Activated T-helper 9 cell treated with anti-CD3 and anti-CD28 coated beads, Interleukin-2, amount 50 U/mL, for 16 hours (primary cell): Measurements from ENCODE around the gene CITED1.
"Not testable (repeated sequence)": the region's sequence is repeated elsewhere in the genome, so short reads cannot be mapped to it uniquely, and the experiment has no call there.

ENCODE experiments used
- DNase-seq: peaks from one replicate; pipeline ENCODE4 v3.0.0-alpha.2; 2020; ENCODE audit warnings: low read depth

Gene CITED1, protein sequence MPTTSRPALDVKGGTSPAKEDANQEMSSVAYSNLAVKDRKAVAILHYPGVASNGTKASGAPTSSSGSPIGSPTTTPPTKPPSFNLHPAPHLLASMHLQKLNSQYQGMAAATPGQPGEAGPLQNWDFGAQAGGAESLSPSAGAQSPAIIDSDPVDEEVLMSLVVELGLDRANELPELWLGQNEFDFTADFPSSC

DNA sequence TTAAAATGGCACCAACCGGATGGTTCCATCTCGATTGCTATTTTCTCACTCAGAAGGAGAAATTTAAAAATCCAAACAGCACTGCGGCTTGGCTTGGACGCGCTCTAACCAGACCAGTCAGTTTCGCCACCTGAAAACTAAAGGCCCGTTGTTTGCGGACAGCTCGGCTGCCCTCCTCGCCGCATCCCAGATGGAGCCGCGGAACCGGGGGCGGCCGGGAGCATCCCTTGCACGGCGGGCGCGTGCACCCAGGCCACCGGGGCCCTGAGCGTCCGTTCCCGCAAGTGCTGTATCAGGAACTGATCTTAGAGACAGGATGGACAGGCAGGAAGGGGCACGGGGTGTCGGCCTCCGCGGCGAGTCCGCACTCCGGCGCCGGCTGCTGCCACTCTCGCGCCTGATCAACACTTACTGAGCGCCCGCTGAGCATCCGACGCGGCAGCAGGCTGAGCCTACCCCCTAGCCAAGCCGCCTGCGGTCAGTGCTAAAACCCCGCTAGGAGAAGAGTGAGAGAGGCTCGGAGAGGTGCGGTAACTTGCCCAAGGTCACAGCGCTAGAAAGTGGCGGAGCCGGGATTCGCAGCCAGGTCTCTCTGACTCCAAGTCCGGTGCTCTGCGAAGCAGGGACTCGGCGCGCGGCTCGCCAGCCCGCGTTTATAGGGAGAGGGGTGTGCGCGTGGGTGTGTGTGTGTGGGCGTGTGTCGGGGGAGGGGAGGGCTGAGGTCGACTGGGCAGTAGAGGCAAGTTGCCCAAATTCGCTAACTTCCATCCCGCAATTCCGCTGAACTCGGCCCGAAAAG, at the start of gene CITED1:
TSS of gene CITED1 (minus strand) at position 629 of the 799 bp plus-strand sequence. CDS start 3,045 bp downstream, outside the sequence.
- no peak for DNase-seq

DNA sequence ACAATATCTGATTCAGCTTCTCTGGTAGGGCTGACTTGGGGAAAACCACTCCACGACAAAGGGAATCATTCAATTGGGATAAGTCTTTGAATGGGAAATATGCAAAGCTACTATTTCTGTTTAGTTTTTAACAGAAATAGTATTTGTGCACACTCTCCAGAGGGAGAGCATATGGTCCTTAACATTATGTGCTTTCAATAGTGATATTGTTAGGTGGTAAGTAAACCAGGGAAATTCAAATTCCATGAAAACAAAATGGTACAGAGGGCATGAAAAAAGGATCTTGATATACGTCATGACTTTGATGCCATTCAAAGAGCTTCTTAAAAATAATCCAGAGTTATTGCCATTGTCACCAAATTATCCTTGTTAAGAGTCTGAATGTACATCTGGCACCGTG, 47.1 kb upstream of the CITED1 start:
- DNase-seq, result no peak

DNA sequence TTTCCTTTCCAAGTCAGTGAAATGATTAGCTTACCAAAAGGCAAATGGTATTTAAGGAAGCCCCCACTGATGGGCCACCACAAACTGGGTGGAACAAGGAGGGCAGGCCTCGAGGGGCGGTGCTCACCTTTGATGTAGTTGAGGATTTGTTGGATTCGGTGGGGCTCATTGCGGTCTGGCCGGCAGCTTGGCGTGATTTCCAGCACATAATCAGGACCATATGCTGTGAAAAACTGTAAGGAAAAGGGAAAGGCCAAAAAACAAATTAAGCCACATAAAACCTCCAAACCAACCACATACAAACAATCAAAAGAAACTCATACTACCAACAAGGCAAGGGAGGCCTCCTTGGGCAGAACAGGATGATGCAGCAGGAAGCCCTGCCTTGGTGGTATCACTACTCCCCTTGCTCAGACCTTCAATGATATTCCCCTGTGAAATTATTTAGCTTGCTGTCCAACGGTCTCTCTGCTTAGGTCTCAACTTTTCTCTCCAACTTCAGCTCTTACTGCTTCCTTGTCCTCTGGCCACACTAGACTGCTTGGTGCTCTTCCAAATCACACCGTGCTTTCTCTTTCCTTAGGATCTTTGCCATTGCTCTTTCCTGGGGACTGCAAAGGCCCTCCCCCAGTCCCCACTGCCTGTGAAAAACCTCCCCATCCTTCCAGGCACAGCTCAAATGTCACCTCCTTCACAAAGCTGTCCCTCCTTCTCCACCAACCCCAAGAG, 46.1 kb upstream of the CITED1 start:
- no peak for DNase-seq

DNA sequence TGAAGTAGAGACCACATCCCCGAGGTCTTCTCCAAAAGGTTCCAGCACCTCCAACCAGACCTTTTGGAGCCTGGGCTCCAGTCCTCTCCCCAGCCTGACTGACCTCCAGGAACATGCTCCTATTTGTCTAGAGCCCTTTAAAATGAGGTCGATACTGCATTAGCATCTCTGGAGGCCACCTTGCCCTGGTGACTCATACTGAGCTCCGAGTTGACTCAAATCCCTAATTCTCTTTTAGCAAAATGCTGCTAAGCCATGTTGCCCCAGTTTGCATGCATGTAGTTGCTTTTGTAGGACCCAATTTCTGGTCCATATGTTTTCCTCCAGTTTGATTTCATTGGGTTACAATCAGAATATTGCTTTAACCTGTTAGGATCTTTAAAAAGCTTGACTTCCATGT, 43.5 kb upstream of the CITED1 start:
- DNase-seq, result no peak

DNA sequence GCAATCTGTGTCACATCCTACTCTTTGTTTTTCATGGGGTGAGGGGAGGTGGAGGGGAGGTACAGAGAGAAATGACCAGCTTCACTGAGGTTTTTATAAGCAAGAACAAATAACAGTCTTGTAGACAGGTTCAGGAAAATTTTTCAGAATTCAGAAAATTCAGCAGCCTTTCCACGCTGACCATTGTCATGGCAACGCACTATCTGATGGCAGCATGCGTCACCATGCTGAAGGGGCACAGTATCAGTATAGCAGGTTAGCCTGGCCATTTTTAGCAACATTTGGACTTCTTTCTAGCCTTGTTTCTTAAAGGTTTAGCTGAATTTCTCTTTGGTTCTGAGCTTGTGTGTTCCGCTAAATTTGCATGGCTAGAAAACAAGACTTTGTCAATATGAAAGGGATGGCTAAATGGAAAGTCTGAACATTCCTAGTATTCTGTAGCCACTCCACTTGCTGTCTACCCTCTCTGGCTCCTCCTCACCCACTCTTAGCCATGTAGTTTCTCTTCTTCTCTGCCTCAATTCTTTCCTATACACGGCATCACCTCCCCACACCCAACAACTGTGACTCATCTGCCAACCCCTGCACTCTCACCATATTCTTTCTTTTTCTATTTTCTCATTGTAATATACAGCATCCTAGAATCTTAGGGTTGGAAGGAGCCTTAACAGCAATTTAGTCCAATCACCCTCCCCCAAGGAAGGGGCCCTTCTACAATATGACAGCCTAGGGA, 42.7 kb upstream of the CITED1 start:
- no peak for DNase-seq

DNA sequence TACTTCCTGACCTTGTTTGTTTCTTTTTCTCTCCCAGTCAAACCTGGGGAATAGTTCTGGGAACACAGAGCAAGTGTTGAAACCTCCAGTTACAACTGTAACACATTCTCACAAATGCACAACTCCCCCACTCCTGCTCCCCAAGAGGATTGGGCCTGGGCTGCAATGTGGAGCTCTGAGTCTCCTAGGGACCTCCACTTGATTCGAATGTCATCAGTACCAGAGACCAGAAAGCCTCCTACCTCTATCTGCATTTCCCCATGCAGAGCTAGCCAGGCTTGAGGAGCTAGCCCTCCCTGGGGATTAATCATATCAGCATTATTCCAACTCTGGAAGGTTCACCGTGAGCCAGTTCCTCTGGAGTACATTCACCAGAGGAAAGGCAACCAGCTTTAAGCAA, 41.7 kb upstream of the CITED1 start:
- DNase-seq, result no peak

DNA sequence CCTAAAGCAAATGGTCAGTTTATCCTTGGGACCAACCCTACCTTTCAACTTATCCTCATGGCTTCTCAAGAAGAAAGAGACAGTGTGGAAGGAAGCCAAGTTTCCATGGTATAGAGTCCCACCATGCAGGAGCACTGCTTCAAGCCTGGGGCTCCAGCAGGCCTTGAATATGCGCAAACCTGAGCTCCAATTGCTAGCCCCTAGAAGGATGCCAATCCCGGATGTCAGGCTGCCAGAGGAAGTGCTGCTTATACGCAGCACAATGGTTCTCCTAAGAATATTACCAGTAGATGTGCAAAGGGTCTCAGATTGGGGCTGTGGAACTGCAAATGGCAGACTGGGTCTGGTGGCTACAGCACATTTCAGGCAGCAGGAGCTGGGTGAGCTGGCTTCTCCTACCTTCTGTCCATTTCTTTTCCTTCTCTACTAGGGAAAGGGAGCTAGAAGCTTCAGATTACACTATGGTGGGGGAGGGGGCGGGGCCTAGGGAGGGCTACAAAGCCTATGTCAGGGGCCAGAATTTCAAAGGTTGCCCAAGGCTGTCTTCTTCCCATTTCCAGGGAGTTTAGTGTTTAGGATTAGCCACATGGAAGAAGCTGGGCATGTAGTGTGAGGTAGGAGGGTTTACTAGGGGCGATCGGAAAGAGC, 40.7 kb upstream of the CITED1 start:
- DNase-seq, result no peak

DNA sequence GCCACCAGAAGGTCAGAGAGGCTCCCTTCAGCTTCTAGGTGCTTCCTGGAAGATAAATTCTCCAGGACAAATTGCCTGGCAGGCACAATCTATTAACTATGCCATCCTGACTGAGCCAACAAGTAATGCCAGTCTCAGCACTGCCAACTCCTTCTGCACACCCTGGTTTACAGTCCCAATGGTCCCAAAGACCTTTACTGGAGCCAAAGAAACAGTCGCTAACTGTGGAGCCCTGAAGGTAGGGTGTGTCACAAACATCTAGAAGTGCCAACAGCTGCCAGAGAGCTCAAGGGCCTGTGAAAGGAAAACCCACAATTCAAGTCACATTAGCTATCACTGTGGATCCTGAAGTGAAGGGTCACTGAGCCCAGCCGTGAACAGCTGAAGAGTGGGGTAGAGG, 34.9 kb upstream of the CITED1 start:
- no peak for DNase-seq

DNA sequence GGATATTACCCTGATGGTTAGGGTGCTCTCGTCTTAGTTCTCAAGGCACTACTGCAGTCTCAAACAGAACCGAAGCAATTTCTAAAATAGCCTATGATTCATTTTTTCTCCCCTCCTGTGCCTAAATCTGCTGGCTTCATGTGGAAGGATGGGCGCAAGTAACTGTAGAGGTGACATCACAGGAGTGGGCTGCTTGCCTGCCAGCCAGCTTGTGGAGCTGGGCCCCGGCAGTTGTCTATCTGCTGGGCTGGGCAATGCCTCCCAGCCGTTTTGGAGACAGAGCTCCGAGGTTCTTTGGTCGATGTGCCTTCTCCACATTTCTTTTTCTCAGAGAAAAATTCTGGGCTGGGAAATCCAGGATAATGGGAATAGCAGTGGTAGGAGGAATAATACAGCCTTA, 34.3 kb upstream of the CITED1 start:
- DNase-seq, result no peak

DNA sequence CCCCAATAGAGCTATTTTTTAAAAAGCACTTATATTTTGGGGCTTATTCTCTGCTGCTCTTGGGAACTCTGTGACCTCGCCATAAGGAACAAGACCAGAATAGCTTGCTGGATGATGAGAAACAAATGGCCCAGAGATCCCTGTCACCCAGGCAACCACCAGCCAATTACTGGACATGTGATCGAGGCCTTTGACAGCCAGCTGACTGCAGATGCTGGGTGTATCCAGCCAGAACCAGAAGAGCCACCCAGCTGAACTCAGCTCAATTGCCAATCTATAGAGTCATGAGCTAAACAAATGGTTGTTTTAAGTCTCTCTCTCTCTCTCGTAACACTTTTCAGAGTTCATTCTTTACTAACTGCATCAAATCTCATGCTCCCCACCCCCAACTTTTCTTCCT, 24.4 kb upstream of the CITED1 start:
- DNase-seq, result no peak

DNA sequence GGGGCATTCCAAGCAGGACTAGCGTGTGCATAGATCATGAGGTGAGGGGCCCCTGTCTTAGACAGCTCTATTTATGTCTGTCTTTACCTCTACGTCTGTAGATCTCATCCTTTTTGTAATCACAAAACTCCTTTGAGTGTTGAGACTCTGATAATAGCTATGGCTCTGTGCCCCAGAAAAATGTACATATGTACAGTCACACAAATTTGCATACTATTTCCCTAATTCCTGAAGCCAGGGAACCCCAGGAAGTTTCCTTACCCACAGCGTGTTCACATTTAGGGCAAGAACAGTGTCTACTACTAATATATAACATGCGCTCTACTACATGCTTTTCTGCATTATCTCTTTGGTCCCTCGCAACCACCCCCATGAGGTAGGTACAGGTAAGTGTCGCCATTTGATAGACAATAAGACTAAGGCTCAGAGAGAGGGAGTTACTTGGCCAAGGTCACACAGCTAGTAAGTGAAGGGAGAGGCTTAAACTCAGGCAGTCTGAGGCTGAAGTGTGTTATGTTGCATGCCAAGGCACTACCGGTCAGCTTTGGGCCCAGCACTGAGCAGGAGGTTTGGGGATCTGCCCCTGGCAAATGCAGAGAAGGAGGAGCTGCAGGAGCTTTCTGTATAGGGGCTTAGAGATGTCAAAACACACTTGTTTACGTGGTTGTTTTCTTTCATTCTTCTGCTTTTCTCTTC, 21.0 kb upstream of the CITED1 start:
- DNase-seq, result no peak

DNA sequence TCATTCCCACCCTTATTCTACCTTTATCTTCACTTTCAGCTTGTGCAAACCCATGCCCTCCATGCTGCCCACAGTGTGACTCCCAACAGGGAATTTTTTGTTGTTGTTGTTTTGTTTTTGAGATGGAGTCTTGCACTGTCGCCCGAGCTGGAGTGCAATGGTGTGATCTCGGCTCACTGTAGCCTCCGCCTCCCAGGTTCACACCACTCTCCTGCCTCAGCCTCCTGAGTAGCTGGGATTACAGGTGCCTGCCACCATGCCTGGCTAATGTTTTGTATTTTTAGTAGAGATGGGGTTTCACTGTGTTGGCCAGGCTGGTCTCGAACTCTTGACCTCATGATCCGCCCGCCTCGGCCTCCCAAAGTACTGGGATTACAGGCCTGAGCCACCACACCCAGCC, 13.9 kb upstream of the CITED1 start:
- not testable (repeated sequence) for DNase-seq

DNA sequence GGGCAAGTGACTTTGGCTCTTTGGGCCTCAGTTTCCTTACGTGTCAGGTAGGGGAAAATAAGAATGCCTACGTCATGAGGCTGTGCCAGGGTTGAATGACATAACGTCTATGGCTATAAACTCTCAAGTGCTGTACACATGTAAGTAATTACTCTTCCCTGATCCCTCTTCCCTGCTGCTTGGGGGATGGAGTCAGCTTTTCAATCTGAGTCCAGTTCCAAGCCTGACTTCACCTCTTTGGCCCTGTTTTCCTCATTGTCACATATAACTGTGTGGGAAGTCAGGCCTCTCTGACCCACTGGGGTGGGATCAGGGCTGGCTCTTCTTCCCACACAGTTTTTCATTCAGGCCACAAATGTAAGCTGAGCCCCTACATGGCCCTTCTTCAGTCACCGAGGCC, 11.4 kb upstream of the CITED1 start:
- DNase-seq, result no peak

DNA sequence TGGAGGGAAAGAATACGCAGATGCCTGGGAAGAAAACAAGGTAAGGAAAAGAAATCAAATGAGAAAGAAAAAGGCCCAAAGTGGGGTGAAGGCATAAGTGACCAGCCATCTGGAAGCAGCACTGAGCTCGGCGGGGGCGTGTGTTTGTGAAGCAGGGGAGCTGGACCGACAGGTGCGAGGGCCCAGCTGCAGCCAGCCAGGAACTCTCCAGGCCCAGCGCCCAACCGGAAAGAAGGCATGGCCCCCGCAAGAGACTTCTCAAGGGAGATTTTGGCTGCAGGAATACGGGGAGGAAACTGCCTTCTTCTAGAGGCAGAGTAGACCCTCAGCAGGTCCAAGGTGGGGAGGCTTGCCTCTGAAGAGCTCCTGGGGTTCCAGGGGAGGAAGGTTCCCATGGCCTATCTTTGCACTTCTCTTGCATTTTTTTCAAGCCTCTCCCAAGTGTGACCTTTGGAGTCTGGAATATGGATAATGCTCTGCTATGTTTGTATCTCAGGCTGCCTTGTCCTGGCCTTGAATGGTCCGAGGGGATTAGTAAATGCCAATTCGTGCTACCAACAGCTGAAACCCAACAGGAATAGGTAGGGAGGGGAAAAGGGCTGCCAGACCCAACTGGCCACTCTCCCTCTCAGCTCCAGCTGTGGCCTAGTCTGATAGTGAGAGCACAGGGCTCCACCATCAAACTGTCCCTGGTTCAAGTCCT, 10.8 kb upstream of the CITED1 start:
- no peak for DNase-seq

DNA sequence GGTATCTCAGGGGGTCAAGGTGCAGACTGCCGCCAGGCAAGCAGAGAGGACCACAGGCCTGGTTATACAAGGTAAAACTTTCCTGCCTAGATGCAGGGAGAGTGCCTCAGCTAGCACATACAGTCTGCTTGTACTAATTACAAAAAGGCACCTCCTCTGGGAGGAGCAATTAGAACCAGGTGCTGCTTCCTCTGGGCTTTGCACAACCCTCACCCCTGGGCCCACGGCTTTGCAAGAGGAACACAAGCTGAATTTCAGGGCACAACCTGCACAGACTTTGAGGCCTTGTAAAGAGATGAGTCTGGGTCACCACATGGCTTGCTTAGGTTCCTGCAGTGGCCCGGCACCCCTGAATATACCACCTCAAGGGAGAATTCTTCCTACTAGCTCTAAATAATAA, 9.2 kb upstream of the CITED1 start:
- DNase-seq, result no peak

DNA sequence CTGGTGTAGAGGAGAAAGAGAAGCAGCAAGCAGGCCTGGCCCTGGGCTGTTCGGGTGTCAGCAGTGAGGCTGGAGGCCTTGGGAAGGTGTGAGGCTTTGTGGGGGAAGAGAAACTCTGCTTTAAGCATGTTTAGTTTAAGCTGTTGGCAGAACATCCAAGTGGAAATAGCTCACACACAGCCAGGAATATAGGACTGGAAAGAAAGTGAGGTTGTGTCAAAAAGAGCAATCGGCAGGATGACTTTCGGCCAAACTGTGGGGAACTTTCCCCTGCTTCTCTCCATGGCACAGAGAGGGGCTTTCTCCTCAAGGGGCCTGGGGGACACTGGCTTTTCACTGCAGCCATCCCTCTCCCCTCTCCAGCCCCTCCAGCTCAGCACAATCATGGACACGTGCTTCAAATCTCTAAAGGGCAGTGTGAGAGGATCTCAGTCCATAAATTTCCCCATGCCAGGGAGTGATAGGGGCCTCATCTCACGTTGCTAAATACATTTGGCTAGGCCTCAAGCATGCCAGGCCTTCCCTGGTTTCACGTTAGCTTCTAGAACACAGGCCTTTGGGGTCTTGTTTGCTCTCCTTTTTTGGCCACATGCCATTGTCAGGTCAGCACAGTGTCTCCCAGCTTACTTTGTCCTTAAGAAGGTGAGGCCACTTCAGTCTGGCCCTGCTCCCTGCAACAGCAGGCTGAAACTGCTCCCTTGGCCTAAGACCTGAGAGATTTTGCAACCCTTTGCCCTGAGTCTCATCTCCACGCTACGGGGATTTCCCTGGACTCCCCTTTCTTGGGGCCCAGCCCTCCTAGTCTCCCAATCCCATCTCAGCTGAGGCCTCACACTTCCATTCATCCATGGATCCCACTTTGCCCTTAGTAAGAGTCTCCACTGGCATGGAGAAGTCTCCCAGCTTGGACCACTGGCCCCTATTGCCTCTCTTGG, 8.3 kb upstream of the CITED1 start:
- DNase-seq, result no peak

DNA sequence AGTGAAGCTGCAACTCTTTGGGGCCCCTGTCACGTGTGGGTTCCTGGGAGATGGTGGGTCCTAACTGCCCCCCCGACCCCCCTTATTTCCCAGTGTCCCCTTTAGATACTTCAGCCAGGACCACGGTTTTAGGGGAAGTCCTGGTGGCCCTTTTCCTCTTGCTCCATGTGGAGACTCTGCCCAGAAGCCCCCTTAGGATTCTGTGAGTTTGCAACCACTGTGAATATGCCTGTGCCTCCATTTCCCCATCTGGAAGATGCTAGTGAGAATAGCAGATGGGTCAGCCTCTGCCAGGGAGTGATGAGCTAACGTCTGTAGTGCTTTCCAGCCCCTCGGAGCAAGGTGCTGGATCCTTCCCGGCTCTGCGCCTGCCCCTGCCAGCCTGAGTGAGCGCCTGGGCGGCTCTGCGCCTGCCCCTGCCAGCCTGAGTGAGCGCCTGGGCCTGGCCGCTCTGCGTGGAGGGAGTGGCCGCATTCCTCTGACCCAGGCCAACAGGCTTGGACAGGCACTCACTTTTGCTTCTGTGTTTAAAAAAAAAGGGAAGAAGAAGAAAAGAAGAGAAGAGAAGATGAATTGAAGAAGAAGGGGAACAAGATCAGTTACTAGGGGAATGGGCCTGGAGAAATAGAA, 6.7 kb upstream of the CITED1 start:
- DNase-seq, result no peak

DNA sequence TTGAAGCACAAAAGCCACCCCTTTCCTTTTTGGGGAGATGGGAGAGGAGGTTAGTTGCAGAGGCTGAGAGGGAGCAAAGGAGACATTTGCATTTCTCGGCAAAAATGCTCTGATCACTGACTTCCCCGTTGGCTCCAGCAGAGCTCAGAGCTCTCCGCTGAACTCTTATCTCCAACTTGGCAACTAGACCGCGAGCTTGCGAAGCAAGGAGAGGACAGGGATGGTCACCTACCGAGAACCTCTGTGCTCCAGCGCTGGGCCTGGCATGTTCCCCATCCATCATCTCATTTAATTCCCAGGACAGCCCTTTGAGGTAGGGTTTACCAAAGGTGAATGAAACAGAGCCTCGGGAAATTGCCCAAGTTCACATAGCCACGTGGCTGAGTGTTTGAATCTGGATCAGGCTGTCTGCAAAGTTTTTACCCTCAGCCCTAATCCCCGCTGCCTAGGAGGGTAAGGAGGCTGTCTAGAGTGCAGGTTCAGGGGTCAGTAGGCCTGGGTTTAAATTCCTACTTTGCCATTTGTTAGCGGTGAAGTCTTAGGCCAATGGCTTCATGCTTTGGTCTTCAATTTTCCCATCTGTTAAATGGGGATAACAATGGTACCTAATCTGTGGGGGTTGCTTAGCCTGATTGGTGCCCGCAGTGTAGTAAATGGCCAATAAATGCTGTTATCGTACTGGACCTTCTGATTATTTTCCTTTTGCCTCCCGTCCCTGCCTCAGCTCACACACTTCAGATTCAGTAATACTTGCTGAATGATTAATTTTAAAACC, 3.8 kb upstream of the CITED1 start:
- no peak for DNase-seq
